Measurements from ENCODE around the gene RAVER1.

RAVER1 gene

DNA sequence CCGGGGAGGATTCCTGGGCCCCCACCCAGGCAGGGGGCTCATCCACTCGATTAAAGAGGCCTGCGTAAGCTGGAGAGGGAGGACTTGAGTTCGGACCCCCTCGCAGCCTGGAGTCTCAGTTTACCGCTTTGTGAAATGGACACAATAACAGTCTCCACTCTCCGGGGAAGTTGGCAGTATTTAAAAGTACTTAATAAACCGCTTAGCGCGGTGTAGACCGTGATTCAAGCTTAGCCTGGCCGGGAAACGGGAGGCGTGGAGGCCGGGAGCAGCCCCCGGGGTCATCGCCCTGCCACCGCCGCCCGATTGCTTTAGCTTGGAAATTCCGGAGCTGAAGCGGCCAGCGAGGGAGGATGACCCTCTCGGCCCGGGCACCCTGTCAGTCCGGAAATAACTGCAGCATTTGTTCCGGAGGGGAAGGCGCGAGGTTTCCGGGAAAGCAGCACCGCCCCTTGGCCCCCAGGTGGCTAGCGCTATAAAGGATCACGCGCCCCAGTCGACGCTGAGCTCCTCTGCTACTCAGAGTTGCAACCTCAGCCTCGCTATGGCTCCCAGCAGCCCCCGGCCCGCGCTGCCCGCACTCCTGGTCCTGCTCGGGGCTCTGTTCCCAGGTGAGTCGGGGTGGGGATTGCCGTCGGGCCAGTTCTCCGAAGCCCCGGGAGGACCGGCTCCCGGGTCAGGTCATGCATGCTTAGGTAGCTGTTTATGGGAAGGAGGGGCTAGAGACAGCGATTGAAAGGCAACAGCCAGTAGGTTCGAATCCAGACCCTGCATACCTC, 62.5 kb downstream of the RAVER1 start, which contains the start of gene ICAM1:
ICAM1 (plus strand) TSS at position 505 of the 779 bp plus-strand sequence; CDS start at position 545, 40 bp downstream.
- peak; percentile 52 for DNase-seq (ENCODE audit: low read depth)

DNA sequence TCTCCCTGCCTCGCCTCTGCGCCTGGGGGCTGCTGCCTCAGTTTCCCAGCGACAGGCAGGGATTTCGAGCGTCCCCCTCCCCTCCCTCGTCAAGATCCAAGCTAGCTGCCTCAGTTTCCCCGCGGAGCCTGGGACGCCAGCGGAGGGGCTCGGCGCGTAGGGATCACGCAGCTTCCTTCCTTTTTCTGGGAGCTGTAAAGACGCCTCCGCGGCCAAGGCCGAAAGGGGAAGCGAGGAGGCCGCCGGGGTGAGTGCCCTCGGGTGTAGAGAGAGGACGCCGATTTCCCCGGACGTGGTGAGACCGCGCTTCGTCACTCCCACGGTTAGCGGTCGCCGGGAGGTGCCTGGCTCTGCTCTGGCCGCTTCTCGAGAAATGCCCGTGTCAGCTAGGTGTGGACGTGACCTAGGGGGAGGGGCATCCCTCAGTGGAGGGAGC, 63.1 kb downstream of the RAVER1 start:
- no peak for DNase-seq (ENCODE audit: low read depth)

DNA sequence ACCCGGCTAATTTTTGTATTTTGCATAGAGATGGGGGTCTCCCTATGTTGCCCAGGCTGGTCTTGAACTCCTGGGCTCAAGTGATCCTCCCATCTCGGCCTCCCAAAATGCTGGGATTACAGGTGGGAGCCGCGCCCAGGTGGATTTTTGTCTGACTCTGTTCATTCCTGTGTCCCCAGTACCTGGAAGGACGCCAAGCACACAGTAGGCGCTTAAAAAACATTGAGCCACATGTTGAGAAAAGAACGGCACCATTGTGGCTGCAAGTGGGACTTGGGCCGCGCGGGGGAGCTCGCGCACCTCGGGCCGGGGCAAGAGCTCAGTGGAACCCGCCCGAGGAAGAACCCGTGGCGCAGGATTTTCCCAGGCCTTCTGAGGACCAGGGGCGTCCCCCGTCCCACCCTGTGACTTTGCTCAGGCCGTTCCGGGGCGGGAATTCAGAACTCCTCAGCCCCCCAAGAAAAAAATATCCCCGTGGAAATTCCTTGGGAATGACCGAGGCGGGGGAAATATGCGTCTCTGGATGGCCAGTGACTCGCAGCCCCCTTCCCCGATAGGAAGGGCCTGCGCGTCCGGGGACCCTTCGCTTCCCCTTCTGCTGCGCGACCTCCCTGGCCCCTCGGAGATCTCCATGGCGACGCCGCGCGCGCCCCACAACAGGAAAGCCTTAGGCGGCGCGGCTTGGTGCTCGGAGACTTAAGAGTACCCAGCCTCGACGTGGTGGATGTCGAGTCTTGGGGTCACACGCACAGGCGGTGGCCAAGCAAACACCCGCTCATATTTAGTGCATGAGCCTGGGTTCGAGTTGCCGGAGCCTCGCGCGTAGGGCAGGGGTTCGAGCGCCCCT, 63.8 kb downstream of the RAVER1 start:
- peak; percentile 77 for DNase-seq (ENCODE audit: low read depth)

DNA sequence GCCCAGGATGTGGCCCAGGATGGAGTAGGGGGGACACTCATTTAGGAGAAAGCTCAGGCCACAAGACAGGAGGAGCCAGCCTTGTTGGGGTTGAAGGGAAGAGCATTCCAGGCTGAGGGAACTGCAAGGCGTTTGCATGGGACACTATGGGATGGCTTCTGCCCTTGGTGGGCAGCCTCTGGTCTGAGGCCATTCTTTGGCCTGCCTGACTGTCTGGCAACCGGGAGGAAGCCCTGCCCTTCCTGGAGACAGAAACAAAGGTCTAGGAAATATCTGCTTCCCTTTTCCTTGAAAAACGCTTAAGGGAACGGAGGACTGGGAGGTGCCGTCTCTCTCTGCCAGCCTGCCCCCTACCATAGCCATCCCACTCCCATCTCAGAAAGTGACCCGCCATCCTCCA, 65.3 kb downstream of the RAVER1 start:
- no peak for DNase-seq (ENCODE audit: low read depth)

DNA sequence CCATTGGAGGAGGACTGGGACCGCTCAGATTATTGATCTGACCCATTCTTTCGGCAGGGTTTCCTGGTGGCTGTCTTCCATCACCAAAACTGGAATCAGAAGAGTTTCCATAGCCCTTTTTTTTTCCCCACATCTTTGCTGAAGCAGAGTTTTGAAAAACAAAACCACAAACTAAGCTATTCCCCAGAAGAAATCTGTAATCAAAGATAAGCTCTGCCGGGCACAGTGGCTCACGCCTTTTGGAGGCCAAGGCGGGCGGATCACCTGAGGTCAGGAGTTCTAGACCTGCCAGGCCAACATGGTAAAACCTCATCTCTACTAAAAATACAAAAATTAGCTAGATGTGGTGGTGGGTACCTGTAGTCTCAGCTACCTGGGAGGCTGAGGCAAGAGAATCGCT, 66.6 kb downstream of the RAVER1 start:
- DNase-seq (ENCODE audit: low read depth) = no peak

Measured in T follicular helper cell (primary cell).